Activated CD4-positive, alpha-beta T cell treated with anti-CD3 and anti-CD28 coated beads, Interleukin-2, amount 10 ng/mL, durations not matched to agents 24 days and 14 days (primary cell): ENCODE measurements around the gene C19orf12. TPM values are rescaled to one million over a fixed set of nuclear protein-coding genes. Genes with fewer than 3 reads are reported as not detected.
A peak's percentile ranks its signal among the peaks of the same experiment; 100 is the strongest.

Experiments
- DNase-seq: peaks from one replicate; pipeline ENCODE4 v3.0.0; 2022
- H3K27ac Mint-ChIP-seq: one replicate; pipeline ENCODE4 v1.8.0; 2022; ENCODE audit warnings: mild to moderate bottlenecking, mixed read lengths
- H3K27me3 Mint-ChIP-seq: one replicate; pipeline ENCODE4 v1.8.0; 2022; ENCODE audit warnings: mixed read lengths
- H3K36me3 Mint-ChIP-seq: one replicate; pipeline ENCODE4 v1.8.0; 2022; ENCODE audit warnings: low read depth, mild to moderate bottlenecking, mixed read lengths
- H3K4me1 Mint-ChIP-seq: one replicate; pipeline ENCODE4 v1.8.0; 2021; ENCODE audit warnings: mixed read lengths
- H3K4me3 Mint-ChIP-seq: one replicate; pipeline ENCODE4 v1.8.0; 2022; ENCODE audit warnings: mild to moderate bottlenecking, moderate library complexity, mixed read lengths
- H3K9me3 Mint-ChIP-seq: one replicate; pipeline ENCODE4 v1.8.0; 2021; ENCODE audit warnings: mixed read lengths
- intact Hi-C: fragments of 100-400 bp; cut with micrococcal nuclease; formaldehyde crosslinking; loops from one replicate; pipeline ENCODE4 v1.15.1; 2023
- total RNA-seq: library from RNA; stranded (reverse); gene quantifications from 2 replicates; pipeline ENCODE4 v1.2.3, GENCODE V29; 2022

Gene C19orf12
- total RNA-seq, 1 donor from 2014 or later = 41.6 TPM

GRCh38 chr19:29682236-29682895, 32.7 kb downstream of the C19orf12 start:
- intact Hi-C loops = loop anchor here (5.0 kb wide), 1 partner anchor 35 kb away; the partner anchor contains the start of gene C19orf12
- no peaks in the 10 kb centered on the region for H3K27me3 Mint-ChIP-seq
- DNase-seq = no peak
- peaks cover 37% of the 10 kb centered on the region for H3K4me1 Mint-ChIP-seq
- no peaks in the 10 kb centered on the region for H3K9me3 Mint-ChIP-seq
- H3K4me3 Mint-ChIP-seq = no peak overlapping the region
- no peak overlapping the region for H3K27ac Mint-ChIP-seq
- H3K36me3 Mint-ChIP-seq = peaks cover 11% of the 10 kb centered on the region

- peaks cover 16% of the 10 kb centered on the region for H3K36me3 Mint-ChIP-seq
- no peaks in the 10 kb centered on the region for H3K9me3 Mint-ChIP-seq
- no peaks in the 10 kb centered on the region for H3K27me3 Mint-ChIP-seq
- H3K27ac Mint-ChIP-seq = peak overlapping the region; percentile 88
- intact Hi-C loops = loop anchor here (5.0 kb wide), 1 partner anchor 36 kb away; the partner anchor contains the start of gene C19orf12
- peaks cover 34% of the 10 kb centered on the region for H3K4me1 Mint-ChIP-seq
- DNase-seq = peak; percentile 63
- peak overlapping the region; percentile 63 for H3K4me3 Mint-ChIP-seq
These were observed 33.4 kb downstream of the C19orf12 start for GRCh38 chr19:29681422-29682235.

- no peak for DNase-seq
- intact Hi-C loops = loop anchor here (5.0 kb wide), 1 partner anchor 36 kb away; the partner anchor contains the start of gene C19orf12
- H3K27me3 Mint-ChIP-seq = no peaks in the 10 kb centered on the region
- no peaks in the 10 kb centered on the region for H3K9me3 Mint-ChIP-seq
- H3K27ac Mint-ChIP-seq = peak overlapping the region; percentile 88
- peaks cover 33% of the 10 kb centered on the region for H3K4me1 Mint-ChIP-seq
- H3K4me3 Mint-ChIP-seq = peak overlapping the region; percentile 63
- H3K36me3 Mint-ChIP-seq = peaks cover 20% of the 10 kb centered on the region
These were observed 34.1 kb downstream of the C19orf12 start for GRCh38 chr19:29680937-29681336.

GRCh38 chr19:29680447-29680846, 34.6 kb downstream of the C19orf12 start:
- DNase-seq = peak; percentile 94
- Mint-ChIP-seq H3K9me3 (no peaks in the 10 kb centered on the region), H3K27ac (peak overlapping the region; percentile 88), H3K27me3 (no peaks in the 10 kb centered on the region), H3K4me1 (peaks cover 35% of the 10 kb centered on the region), H3K4me3 (peak overlapping the region; percentile 63), H3K36me3 (peaks cover 25% of the 10 kb centered on the region)
- intact Hi-C loops = loop anchor here (5.0 kb wide), 1 partner anchor 37 kb away; the partner anchor contains the start of gene C19orf12

GRCh38 chr19:29679598-29680210, 35.4 kb downstream of the C19orf12 start:
- Mint-ChIP-seq H3K4me3 (peak overlapping the region; percentile 57), H3K4me1 (peaks cover 32% of the 10 kb centered on the region), H3K27me3 (no peaks in the 10 kb centered on the region), H3K27ac (peak overlapping the region; percentile 91), H3K36me3 (peaks cover 26% of the 10 kb centered on the region), H3K9me3 (no peaks in the 10 kb centered on the region)
- DNase-seq = no peak
- intact Hi-C loops = loop anchor here (5.0 kb wide), 1 partner anchor 38 kb away; the partner anchor contains the start of gene C19orf12

- H3K9me3 Mint-ChIP-seq = no peaks in the 10 kb centered on the region
- H3K27me3 Mint-ChIP-seq = no peaks in the 10 kb centered on the region
- H3K4me3 Mint-ChIP-seq = no peak overlapping the region
- intact Hi-C loops = no loop called here
- H3K27ac Mint-ChIP-seq = no peak overlapping the region
- peaks cover 29% of the 10 kb centered on the region for H3K36me3 Mint-ChIP-seq
- H3K4me1 Mint-ChIP-seq = peaks cover 31% of the 10 kb centered on the region
- no peak for DNase-seq
These were observed 36.5 kb downstream of the C19orf12 start for GRCh38 chr19:29678484-29679106.

- Mint-ChIP-seq H3K4me3 (no peak overlapping the region), H3K4me1 (peaks cover 40% of the 10 kb centered on the region), H3K27me3 (no peaks in the 10 kb centered on the region), H3K36me3 (peaks cover 41% of the 10 kb centered on the region), H3K9me3 (no peaks in the 10 kb centered on the region), H3K27ac (peak overlapping the region; percentile 29)
- intact Hi-C loops = no loop called here
- DNase-seq = no peak
These were observed 37.9 kb downstream of the C19orf12 start for GRCh38 chr19:29677001-29677817.

- peaks cover 45% of the 10 kb centered on the region for H3K36me3 Mint-ChIP-seq
- intact Hi-C loops = no loop called here
- no peak for DNase-seq
These were observed 38.5 kb downstream of the C19orf12 start for GRCh38 chr19:29676586-29676985.

GRCh38 chr19:29675650-29676186, 39.3 kb downstream of the C19orf12 start:
- no peaks in the 10 kb centered on the region for H3K9me3 Mint-ChIP-seq
- no peaks in the 10 kb centered on the region for H3K27me3 Mint-ChIP-seq
- no peak overlapping the region for H3K4me3 Mint-ChIP-seq
- DNase-seq = no peak
- H3K27ac Mint-ChIP-seq = peak overlapping the region; percentile 37
- peaks cover 47% of the 10 kb centered on the region for H3K4me1 Mint-ChIP-seq
- H3K36me3 Mint-ChIP-seq = peaks cover 52% of the 10 kb centered on the region
- intact Hi-C loops = no loop called here

More at GRCh38 chr19:29676586-29676985, 38.5 kb downstream of the C19orf12 start:
- H3K4me3 Mint-ChIP-seq = peak overlapping the region; percentile 30
- peaks cover 46% of the 10 kb centered on the region for H3K4me1 Mint-ChIP-seq
- H3K27ac Mint-ChIP-seq = peak overlapping the region; percentile 51
- H3K27me3 Mint-ChIP-seq = no peaks in the 10 kb centered on the region
- H3K9me3 Mint-ChIP-seq = no peaks in the 10 kb centered on the region

GRCh38 chr19:29675120-29675649, 39.9 kb downstream of the C19orf12 start:
- no peak for DNase-seq
- Mint-ChIP-seq H3K27me3 (no peaks in the 10 kb centered on the region), H3K27ac (peak overlapping the region; percentile 37), H3K36me3 (peaks cover 56% of the 10 kb centered on the region), H3K9me3 (no peaks in the 10 kb centered on the region), H3K4me3 (no peak overlapping the region), H3K4me1 (peaks cover 48% of the 10 kb centered on the region)
- intact Hi-C loops = no loop called here

GRCh38 chr19:29674374-29675119, 40.5 kb downstream of the C19orf12 start:
- intact Hi-C loops = no loop called here
- Mint-ChIP-seq H3K4me1 (peaks cover 48% of the 10 kb centered on the region), H3K4me3 (no peak overlapping the region), H3K9me3 (no peaks in the 10 kb centered on the region), H3K27me3 (no peaks in the 10 kb centered on the region), H3K27ac (no peak overlapping the region), H3K36me3 (peaks cover 56% of the 10 kb centered on the region)
- DNase-seq = no peak
